ENCODE results near the gene MPP3. TPM values are rescaled to one million over a fixed set of nuclear protein-coding genes. Genes with fewer than 3 reads are reported as not detected.
A peak's percentile ranks its signal among the peaks of the same experiment; 100 is the strongest.

MPP3 gene
- total and polyA plus RNA-seq, 9 of the 15 experiments (the other 6 are each of a cell fraction or from before 2014, with no cell fraction given) = 0.41 to 10.4 (median 4.5) TPM

DNA sequence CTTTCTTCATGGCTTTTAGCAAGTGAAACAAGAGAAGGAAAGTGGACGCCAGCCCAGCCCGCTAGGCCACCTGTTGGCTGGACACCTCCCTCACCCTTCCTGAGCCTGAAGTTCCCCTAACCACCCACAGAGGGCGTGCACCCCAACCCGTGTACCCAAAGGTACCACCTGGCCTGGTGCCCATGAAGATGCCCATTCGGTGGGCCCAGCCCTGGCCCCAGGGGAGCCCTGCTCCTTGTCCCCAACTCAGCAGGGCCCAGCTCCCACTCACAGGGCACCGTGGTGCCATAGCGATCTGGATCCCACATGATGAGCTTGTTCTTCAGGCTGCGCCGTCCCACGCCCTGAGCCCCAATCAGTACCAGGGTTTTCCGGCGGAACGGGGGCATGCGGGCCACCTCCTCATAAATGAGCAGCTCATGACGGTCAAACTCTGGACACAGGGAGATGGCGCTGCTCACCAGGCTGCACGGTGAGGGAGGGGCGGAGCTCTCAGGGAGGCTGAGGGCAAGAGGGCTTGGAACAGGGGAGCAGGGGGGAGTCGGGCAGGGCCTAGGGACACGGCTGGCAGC is 47.6 kb upstream of the MPP3 start (continued):
- TF ChIP-seq, protein P1, sequence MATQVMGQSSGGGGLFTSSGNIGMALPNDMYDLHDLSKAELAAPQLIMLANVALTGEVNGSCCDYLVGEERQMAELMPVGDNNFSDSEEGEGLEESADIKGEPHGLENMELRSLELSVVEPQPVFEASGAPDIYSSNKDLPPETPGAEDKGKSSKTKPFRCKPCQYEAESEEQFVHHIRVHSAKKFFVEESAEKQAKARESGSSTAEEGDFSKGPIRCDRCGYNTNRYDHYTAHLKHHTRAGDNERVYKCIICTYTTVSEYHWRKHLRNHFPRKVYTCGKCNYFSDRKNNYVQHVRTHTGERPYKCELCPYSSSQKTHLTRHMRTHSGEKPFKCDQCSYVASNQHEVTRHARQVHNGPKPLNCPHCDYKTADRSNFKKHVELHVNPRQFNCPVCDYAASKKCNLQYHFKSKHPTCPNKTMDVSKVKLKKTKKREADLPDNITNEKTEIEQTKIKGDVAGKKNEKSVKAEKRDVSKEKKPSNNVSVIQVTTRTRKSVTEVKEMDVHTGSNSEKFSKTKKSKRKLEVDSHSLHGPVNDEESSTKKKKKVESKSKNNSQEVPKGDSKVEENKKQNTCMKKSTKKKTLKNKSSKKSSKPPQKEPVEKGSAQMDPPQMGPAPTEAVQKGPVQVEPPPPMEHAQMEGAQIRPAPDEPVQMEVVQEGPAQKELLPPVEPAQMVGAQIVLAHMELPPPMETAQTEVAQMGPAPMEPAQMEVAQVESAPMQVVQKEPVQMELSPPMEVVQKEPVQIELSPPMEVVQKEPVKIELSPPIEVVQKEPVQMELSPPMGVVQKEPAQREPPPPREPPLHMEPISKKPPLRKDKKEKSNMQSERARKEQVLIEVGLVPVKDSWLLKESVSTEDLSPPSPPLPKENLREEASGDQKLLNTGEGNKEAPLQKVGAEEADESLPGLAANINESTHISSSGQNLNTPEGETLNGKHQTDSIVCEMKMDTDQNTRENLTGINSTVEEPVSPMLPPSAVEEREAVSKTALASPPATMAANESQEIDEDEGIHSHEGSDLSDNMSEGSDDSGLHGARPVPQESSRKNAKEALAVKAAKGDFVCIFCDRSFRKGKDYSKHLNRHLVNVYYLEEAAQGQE (IDR thresholded peaks at IDR 0.05; ENCODE audit: borderline replicate concordance) = 0 out of 2 replicates have a peak, but pooled peaks have one; percentile 24
- TF ChIP-seq, protein P1 (CRISPR knock-in tag; IDR thresholded peaks at IDR 0.05; ENCODE audit: low read depth) = no peak
- TF ChIP-seq KDM4B (IDR thresholded peaks at IDR 0.05; ENCODE audit: borderline replicate concordance in 2 of 2, low read depth in 1 of 2) = no peak
- TF ChIP-seq RAD21 (CRISPR knock-in tag; conservative IDR thresholded peaks at IDR 0.05 in 1 of 2, IDR thresholded peaks at IDR 0.05 in 1 of 2) = peak in 1 of 2 experiments; percentile 21; a peak in 1 of 4 replicates
- TF ChIP-seq FOXP1 (CRISPR knock-in tag; IDR thresholded peaks at IDR 0.05) = no peak; the same call in 1 of the 2 replicates
- no peak for TF ChIP-seq NR2C1 (IDR thresholded peaks at IDR 0.05)
- TF ChIP-seq NR2C1 (tag; IDR thresholded peaks at IDR 0.05) = no peak
- 0 out of 2 replicates have a peak, but pooled peaks have one; percentile 19 for TF ChIP-seq KLF16 (IDR thresholded peaks at IDR 0.05)
- TF ChIP-seq, protein P2, sequence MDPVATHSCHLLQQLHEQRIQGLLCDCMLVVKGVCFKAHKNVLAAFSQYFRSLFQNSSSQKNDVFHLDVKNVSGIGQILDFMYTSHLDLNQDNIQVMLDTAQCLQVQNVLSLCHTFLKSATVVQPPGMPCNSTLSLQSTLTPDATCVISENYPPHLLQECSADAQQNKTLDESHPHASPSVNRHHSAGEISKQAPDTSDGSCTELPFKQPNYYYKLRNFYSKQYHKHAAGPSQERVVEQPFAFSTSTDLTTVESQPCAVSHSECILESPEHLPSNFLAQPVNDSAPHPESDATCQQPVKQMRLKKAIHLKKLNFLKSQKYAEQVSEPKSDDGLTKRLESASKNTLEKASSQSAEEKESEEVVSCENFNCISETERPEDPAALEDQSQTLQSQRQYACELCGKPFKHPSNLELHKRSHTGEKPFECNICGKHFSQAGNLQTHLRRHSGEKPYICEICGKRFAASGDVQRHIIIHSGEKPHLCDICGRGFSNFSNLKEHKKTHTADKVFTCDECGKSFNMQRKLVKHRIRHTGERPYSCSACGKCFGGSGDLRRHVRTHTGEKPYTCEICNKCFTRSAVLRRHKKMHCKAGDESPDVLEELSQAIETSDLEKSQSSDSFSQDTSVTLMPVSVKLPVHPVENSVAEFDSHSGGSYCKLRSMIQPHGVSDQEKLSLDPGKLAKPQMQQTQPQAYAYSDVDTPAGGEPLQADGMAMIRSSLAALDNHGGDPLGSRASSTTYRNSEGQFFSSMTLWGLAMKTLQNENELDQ (CRISPR knock-in tag; IDR thresholded peaks at IDR 0.05; ENCODE audit: borderline replicate concordance) = no peak
- TF ChIP-seq MTF1 (CRISPR knock-in tag; IDR thresholded peaks at IDR 0.05; ENCODE audit: borderline replicate concordance) = no peak
- TF ChIP-seq TSC22D4 (tag; IDR thresholded peaks at IDR 0.05) = no peak
- TF ChIP-seq ZNF507 (tag; conservative IDR thresholded peaks at IDR 0.05) = no peak
- TF ChIP-seq TAF9B (IDR thresholded peaks at IDR 0.05; ENCODE audit: partially characterized antibody) = no peak
- no peak for TF ChIP-seq RBBP5 (IDR thresholded peaks at IDR 0.05; ENCODE audit: borderline replicate concordance, insufficient read depth, low read length, poor library complexity, severe bottlenecking)
- TF ChIP-seq, protein P3, sequence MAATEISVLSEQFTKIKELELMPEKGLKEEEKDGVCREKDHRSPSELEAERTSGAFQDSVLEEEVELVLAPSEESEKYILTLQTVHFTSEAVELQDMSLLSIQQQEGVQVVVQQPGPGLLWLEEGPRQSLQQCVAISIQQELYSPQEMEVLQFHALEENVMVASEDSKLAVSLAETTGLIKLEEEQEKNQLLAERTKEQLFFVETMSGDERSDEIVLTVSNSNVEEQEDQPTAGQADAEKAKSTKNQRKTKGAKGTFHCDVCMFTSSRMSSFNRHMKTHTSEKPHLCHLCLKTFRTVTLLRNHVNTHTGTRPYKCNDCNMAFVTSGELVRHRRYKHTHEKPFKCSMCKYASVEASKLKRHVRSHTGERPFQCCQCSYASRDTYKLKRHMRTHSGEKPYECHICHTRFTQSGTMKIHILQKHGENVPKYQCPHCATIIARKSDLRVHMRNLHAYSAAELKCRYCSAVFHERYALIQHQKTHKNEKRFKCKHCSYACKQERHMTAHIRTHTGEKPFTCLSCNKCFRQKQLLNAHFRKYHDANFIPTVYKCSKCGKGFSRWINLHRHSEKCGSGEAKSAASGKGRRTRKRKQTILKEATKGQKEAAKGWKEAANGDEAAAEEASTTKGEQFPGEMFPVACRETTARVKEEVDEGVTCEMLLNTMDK (IDR thresholded peaks at IDR 0.05; ENCODE audit: borderline replicate concordance, insufficient read depth, low read depth, low read length, poor library complexity, severe bottlenecking) = peak; percentile 73

Measured in K562 (cell line).